ENCODE results near the gene MEAK7. TPM values are rescaled to one million over a fixed set of nuclear protein-coding genes. Genes with fewer than 3 reads are reported as not detected.
A peak's percentile ranks its signal among the peaks of the same experiment; 100 is the strongest.
"Not testable (repeated sequence)": the region's sequence is repeated elsewhere in the genome, so short reads cannot be mapped to it uniquely, and the experiment has no call there.

Gene MEAK7
- total RNA-seq, 1 experiment from 2014 or later = 21.5 TPM

DNA sequence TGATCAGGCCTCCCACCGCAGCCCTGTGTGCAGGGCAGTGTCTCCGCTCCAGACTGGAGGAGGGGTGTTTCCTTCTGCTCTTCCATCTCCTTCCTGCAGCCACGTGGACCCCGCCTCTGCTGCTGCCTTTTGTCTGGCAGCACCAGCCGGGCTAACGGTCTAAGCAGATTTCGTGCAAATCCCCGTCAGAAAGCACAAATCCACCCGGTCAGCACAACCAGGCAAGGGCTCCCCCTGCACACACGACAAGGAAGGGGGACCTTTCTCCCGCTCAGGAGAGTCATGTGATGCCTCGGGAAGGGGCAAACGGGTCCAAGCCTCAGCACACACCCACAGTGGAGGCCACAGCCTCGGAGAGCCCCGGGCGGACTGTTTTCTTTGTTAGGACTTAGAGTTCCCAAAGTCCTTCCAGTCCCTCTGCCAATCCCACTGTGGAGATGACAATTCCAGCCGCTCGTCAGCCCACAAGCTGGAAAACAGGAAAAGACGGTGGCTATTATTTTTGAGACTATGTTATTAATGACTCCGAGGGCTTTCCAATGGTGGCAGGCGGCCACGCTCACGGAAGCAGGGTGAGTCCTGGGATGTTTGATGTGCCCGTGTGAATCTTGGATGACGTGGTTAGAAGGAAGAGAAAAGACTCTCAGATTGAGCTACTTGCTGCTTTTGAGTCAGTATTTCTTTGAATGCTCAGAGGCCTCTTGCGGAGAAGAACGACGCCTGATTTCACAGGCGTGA, 22.5 kb upstream of the MEAK7 start:
- no peaks in the 10 kb centered on the region for H3K9me3 ChIP-seq (ENCODE audit: control insufficient read depth, low read depth, low read length)
- no peak overlapping the region for H4K91ac ChIP-seq (ENCODE audit: insufficient read length, low read depth, low read length)
- no peak overlapping the region for H2BK12ac ChIP-seq (ENCODE audit: insufficient read length, low read depth, low read length)
- no peak overlapping the region for H3K4me3 Mint-ChIP-seq
- H4K8ac ChIP-seq (replicated peaks; ENCODE audit: insufficient read length, low read depth, low read length) = no peak overlapping the region
- H3K4me1 Mint-ChIP-seq = peaks cover 18 to 25% of the 10 kb centered on the region in 2 experiments
- H3K27me3 Mint-ChIP-seq (ENCODE audit: low read depth) = peaks cover 11% of the 10 kb centered on the region
- H3K79me1 ChIP-seq (ENCODE audit: insufficient read depth, low read depth, low read length, poor library complexity, severe bottlenecking) = no peaks in the 10 kb centered on the region
- no peaks in the 10 kb centered on the region for H3K27me3 ChIP-seq (ENCODE audit: insufficient read depth, low read length)
- H3K18ac ChIP-seq (ENCODE audit: insufficient read length, low read depth, low read length) = no peak overlapping the region
- peak overlapping the region; percentile 27 to 68 (median 52); a peak in 3 of 7 replicates for H3K27ac Mint-ChIP-seq
- no peak overlapping the region for H3K9ac ChIP-seq (ENCODE audit: extremely low read depth, insufficient read length, low read length)
- H2BK20ac ChIP-seq (ENCODE audit: low read depth, low read length, poor library complexity, severe bottlenecking) = no peak overlapping the region
- no peak overlapping the region for H3T11ph ChIP-seq (ENCODE audit: low read length)
- H2AFZ ChIP-seq (ENCODE audit: low read length) = no peak overlapping the region
- no peak overlapping the region for H2BK120ac ChIP-seq (ENCODE audit: low read depth, low read length, poor library complexity, severe bottlenecking)
- H2BK5ac ChIP-seq (ENCODE audit: insufficient read length, low read length) = no peak overlapping the region
- no peaks in the 10 kb centered on the region for H4K20me1 ChIP-seq (ENCODE audit: control insufficient read depth, insufficient read depth, insufficient read length)
- peaks cover 3 to 17% (median 13%) of the 10 kb centered on the region in 3 experiments for H3K36me3 Mint-ChIP-seq (ENCODE audit: insufficient read depth in 1 of 3, low read depth in 3 of 3)
- no peak overlapping the region for H3K27ac ChIP-seq (ENCODE audit: insufficient read length, low read depth, low read length)
- WGBS (ENCODE audit: extremely low coverage, insufficient read length, low lambda C conversion rate) = no CpG with 5 or more reads among the region's 29 CpGs
- H3K9me3 Mint-ChIP-seq = peaks cover 10 to 19% of the 10 kb centered on the region in 2 experiments; a peak in 3 of 5 replicates
- no peak for TF ChIP-seq CTCF (conservative IDR thresholded peaks at IDR 0.05)
- H3K23me2 ChIP-seq (ENCODE audit: insufficient read length, low read depth, low read length, poor library complexity, severe bottlenecking) = no peaks in the 10 kb centered on the region
- peaks cover 3% of the 10 kb centered on the region; the same call in 1 of the 2 replicates for H3K4me1 ChIP-seq (ENCODE audit: insufficient read depth, low read length)
- no peak overlapping the region for H4K5ac ChIP-seq (ENCODE audit: insufficient read length, low read depth, low read length)
- H3K4me2 ChIP-seq (ENCODE audit: insufficient read depth, insufficient read length, low read length) = no peak overlapping the region
- no peak overlapping the region for H3K56ac ChIP-seq (ENCODE audit: insufficient read length, low read depth, low read length)
- H3K23ac ChIP-seq (ENCODE audit: insufficient read length, low read depth, low read length) = no peak overlapping the region
- H2AK5ac ChIP-seq (ENCODE audit: insufficient read length, low read length) = no peak overlapping the region
- no peaks in the 10 kb centered on the region for H3K79me2 ChIP-seq (ENCODE audit: insufficient read depth, low read length)
- no peak overlapping the region for H2BK15ac ChIP-seq (ENCODE audit: low read depth, low read length)
- no peak for DNase-seq
- peak overlapping the region; percentile 39; the same call in 1 of the 2 replicates for H3K14ac ChIP-seq (ENCODE audit: insufficient read depth, low read length)
- H3K4ac ChIP-seq (ENCODE audit: low read depth, low read length) = no peak overlapping the region

- H3K9ac ChIP-seq (ENCODE audit: extremely low read depth, insufficient read length, low read length); H2BK120ac ChIP-seq (ENCODE audit: low read depth, low read length, poor library complexity, severe bottlenecking); H3K4me2 ChIP-seq (ENCODE audit: insufficient read depth, insufficient read length, low read length); H2BK20ac ChIP-seq (ENCODE audit: low read depth, low read length, poor library complexity, severe bottlenecking); H3K18ac ChIP-seq (ENCODE audit: insufficient read length, low read depth, low read length); H3K27me3 ChIP-seq (ENCODE audit: insufficient read depth, low read length); H3K27ac ChIP-seq (ENCODE audit: insufficient read length, low read depth, low read length); H4K5ac ChIP-seq (ENCODE audit: insufficient read length, low read depth, low read length); DNase-seq; H4K20me1 ChIP-seq (ENCODE audit: control insufficient read depth, insufficient read depth, insufficient read length); H2AK5ac ChIP-seq (ENCODE audit: insufficient read length, low read length); H2BK15ac ChIP-seq (ENCODE audit: low read depth, low read length); H3K4me3 Mint-ChIP-seq; H3K14ac ChIP-seq (ENCODE audit: insufficient read depth, low read length); H4K8ac ChIP-seq (replicated peaks; ENCODE audit: insufficient read length, low read depth, low read length); H4K91ac ChIP-seq (ENCODE audit: insufficient read length, low read depth, low read length); H3K23ac ChIP-seq (ENCODE audit: insufficient read length, low read depth, low read length); H3K9me3 ChIP-seq (ENCODE audit: control insufficient read depth, low read depth, low read length); H3K79me2 ChIP-seq (ENCODE audit: insufficient read depth, low read length); H2BK12ac ChIP-seq (ENCODE audit: insufficient read length, low read depth, low read length); H3T11ph ChIP-seq (ENCODE audit: low read length); H3K56ac ChIP-seq (ENCODE audit: insufficient read length, low read depth, low read length); H2BK5ac ChIP-seq (ENCODE audit: insufficient read length, low read length); H3K4me1 ChIP-seq (ENCODE audit: insufficient read depth, low read length); H3K79me1 ChIP-seq (ENCODE audit: insufficient read depth, low read depth, low read length, poor library complexity, severe bottlenecking); H3K27ac Mint-ChIP-seq; H3K23me2 ChIP-seq (ENCODE audit: insufficient read length, low read depth, low read length, poor library complexity, severe bottlenecking); H2AFZ ChIP-seq (ENCODE audit: low read length); H3K4ac ChIP-seq (ENCODE audit: low read depth, low read length): not testable (repeated sequence)
- WGBS (ENCODE audit: extremely low coverage, insufficient read length, low lambda C conversion rate) = no CpG with 5 or more reads among the region's 21 CpGs
- peaks cover 2 to 12% (median 11%) of the 10 kb centered on the region in 3 experiments for H3K36me3 Mint-ChIP-seq (ENCODE audit: insufficient read depth in 1 of 3, low read depth in 3 of 3)
- H3K9me3 Mint-ChIP-seq = peaks cover 8 to 13% of the 10 kb centered on the region in 2 experiments; a peak in 3 of 5 replicates
- H3K27me3 Mint-ChIP-seq (ENCODE audit: low read depth) = peaks cover 11% of the 10 kb centered on the region
- peaks cover 14 to 29% of the 10 kb centered on the region in 2 experiments for H3K4me1 Mint-ChIP-seq
These were observed 20.6 kb upstream of the MEAK7 start for GRCh38 chr16:84524941-84525581.
